HG02981 (cell line): ENCODE results near the gene VCL.
A peak's percentile ranks its signal among the peaks of the same experiment; 100 is the strongest.

Source experiments
- ATAC-seq: cut with Tn5 transposase; IDR thresholded peaks from one replicate; pipeline ENCODE4 v1.9.1; 2021; ENCODE audit warnings: mild to moderate bottlenecking, moderate library complexity; ENCODE audit not compliant: unreplicated experiment

VCL gene

GRCh38 chr10:74150204-74150989 lies 152.5 kb downstream of the VCL start, which contains the start of gene AP3M1:
AP3M1 (minus strand) TSS chr10:74150828; CDS start chr10:74138379, 12,449 bp downstream.
- peak; percentile 41 for ATAC-seq

DNA sequence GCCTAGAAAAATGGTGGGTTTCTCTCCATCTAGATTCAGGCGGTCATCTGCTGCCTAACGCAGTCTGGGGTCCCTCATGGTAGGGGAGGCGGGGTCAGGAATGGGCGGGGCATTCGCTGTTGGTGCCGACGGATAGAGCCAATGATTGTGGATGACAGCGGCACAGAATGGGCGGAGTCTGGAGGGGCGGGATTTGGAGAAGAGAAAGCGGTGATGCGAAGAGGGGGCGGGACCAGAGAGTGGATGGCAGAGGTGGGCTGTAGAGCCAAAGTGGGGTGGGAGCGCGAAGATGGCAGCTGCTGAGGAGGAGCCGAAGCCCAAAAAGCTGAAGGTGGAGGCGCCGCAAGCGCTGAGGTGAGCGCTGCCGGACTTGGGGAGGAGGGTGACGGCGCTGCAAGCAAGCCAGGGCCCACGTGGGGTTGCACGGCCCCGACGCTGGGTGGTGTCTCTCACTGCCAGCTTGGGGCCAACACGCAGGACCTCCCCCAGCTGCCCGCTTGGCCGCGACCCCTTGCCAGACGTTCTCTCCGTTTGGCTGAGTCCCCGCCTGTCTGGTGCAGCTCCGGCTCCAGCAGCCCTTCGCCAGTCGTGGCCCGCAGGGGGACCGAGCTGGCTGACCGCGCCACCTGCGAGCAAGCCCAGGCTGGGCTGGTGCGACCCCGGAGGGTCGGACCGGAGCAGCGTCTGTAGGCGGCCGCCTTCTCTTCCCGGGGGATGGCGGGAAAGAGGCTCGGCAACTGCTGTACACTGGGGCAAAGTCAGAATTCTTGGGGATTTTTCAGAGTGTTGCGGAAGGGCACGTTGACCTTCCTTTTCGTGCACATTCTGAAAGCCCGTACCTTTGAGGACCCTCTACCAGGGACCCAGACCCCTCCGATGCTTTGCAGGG lies 153.3 kb downstream of the VCL start, which contains the start of gene ADK:
TSS of gene ADK (plus strand) at position 232 of the 889 bp plus-strand sequence. CDS start at position 290, 58 bp downstream.
- ATAC-seq = peak; percentile 77

GRCh38 chr10:74151879-74152722 lies 154.2 kb downstream of the VCL start:
- ATAC-seq = no peak

GRCh38 chr10:74153123-74153522 lies 155.2 kb downstream of the VCL start:
- no peak for ATAC-seq

DNA sequence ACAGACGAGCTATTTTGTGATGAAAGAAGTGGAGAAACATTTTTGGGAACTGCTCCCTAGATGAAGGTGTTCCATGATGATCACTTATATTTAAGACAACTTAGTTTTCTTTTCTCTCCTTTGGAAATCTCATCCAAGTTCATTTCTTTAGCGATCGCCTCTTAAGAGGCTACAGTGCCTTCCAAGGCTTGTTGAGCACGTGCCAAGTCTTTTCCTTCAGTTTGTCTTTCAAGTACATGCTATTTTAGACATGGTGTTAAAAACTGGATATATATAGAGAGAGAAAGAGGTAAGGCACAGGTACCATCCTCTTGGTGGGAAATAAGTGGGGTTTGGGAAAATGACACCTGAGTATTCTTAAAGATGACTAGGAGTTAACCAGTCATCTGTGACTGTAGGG lies 155.8 kb downstream of the VCL start:
- ATAC-seq = no peak

GRCh38 chr10:74156919-74157289 lies 159.0 kb downstream of the VCL start:
- ATAC-seq = no peak

GRCh38 chr10:74160013-74160412 lies 162.1 kb downstream of the VCL start:
- ATAC-seq = no peak

- no peak for ATAC-seq
Measured at GRCh38 chr10:74163319-74164068, 165.6 kb downstream of the VCL start.

GRCh38 chr10:74164716-74165529 lies 167.0 kb downstream of the VCL start:
- ATAC-seq = no peak

DNA sequence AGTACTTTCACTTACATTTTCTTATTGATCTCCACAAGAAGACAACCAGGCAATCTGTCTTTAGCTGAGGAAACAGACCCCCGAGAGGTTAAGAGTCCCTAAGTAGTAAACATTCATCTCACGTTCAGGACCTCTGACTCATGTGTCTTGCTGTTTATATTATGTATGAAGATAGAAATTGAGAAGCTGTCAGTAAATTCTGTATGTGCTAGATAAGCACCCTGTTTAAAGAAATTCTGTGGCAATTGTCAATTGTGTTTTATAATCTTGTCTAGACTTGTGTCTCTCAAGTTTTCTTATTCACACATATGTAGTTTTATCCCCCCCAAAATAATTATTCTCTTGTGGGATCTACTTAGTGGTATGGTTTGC lies 167.6 kb downstream of the VCL start:
- no peak for ATAC-seq

- no peak for ATAC-seq
Measured at GRCh38 chr10:74167443-74167842, 169.5 kb downstream of the VCL start.
